ENCODE data around the gene PNN. TPM values are rescaled to one million over a fixed set of nuclear protein-coding genes. Genes with fewer than 3 reads are reported as not detected.
"Not testable (repeated sequence)": the region's sequence is repeated elsewhere in the genome, so short reads cannot be mapped to it uniquely, and the experiment has no call there.

The PNN gene
- total and polyA plus RNA-seq, 10 of the 15 experiments (the other 5 are each of a cell fraction or from before 2014, with no cell fraction given), result 44.2 to 166 (median 91.0) TPM

- Histone ChIP-seq H3K4me3 (no peak overlapping the region), H3K27ac (ENCODE audit: control insufficient read depth, insufficient read depth) (no peak overlapping the region), H3K9me3 (replicated peaks; ENCODE audit: control insufficient read depth, insufficient read depth, low read length) (no peaks in the 10 kb centered on the region), H3K79me2 (ENCODE audit: control insufficient read depth, insufficient read depth, low read length) (no peaks in the 10 kb centered on the region), H3K9ac (ENCODE audit: control insufficient read depth, insufficient read depth, low read length) (no peak overlapping the region), H3K4me1 (ENCODE audit: control insufficient read depth, insufficient read depth, low read length) (peaks cover 5% of the 10 kb centered on the region; the same call in 1 of the 2 replicates), H3K27me3 (replicated peaks in 1 of 2; ENCODE audit: control insufficient read depth in 2 of 2, insufficient read depth in 2 of 2, low read length in 1 of 2) (no peaks in the 10 kb centered on the region), H4K20me1 (ENCODE audit: control insufficient read depth, insufficient read depth) (no peaks in the 10 kb centered on the region), H3K4me2 (ENCODE audit: control insufficient read depth, insufficient read depth) (no peak overlapping the region; the same call in 1 of the 2 replicates), H2AFZ (ENCODE audit: control insufficient read depth, low read depth, low read length) (no peak overlapping the region), H3K36me3 (ENCODE audit: control insufficient read depth in 2 of 2, insufficient read depth in 2 of 2, low read length in 1 of 2) (no peaks in the 10 kb centered on the region)
- intact Hi-C loops (cut with micrococcal nuclease; ENCODE audit: unreplicated experiment) (no loop called here), in situ Hi-C loops (cut with MboI) (no loop called here)
- FAIRE-seq (no peak), DNase-seq (ENCODE audit: low read depth, low spot score) (no peak), ATAC-seq (peak; percentile 63; the same call in 2 of the 3 replicates)
- BruUV-seq (replicated peaks), result no TSS peak
- WGBS (ENCODE audit: insufficient coverage, insufficient replicate concordance, low lambda C conversion rate, missing lambda C conversion rate), result 22% methylated on average over 3 of the region's 3 CpGs
- ChIA-PET SMC1A (ENCODE audit: uncharacterized antibody, unreplicated experiment) (interaction anchor here (0.6 kb wide), 1 partner anchor 1285 kb away, joined by 3 read pairs; no protein-coding TSS in a partner anchor), RAD21 (ENCODE audit: unreplicated experiment) (no interaction called here), POLR2A (no interaction called here), CTCF (no interaction called here)
- TF ChIP-seq, protein P1, sequence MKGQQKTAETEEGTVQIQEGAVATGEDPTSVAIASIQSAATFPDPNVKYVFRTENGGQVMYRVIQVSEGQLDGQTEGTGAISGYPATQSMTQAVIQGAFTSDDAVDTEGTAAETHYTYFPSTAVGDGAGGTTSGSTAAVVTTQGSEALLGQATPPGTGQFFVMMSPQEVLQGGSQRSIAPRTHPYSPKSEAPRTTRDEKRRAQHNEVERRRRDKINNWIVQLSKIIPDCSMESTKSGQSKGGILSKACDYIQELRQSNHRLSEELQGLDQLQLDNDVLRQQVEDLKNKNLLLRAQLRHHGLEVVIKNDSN (IDR thresholded peaks at IDR 0.05; ENCODE audit: borderline replicate concordance, extremely low read length, insufficient read depth, low read depth, low read length), result no peak
- TF ChIP-seq, protein P2, sequence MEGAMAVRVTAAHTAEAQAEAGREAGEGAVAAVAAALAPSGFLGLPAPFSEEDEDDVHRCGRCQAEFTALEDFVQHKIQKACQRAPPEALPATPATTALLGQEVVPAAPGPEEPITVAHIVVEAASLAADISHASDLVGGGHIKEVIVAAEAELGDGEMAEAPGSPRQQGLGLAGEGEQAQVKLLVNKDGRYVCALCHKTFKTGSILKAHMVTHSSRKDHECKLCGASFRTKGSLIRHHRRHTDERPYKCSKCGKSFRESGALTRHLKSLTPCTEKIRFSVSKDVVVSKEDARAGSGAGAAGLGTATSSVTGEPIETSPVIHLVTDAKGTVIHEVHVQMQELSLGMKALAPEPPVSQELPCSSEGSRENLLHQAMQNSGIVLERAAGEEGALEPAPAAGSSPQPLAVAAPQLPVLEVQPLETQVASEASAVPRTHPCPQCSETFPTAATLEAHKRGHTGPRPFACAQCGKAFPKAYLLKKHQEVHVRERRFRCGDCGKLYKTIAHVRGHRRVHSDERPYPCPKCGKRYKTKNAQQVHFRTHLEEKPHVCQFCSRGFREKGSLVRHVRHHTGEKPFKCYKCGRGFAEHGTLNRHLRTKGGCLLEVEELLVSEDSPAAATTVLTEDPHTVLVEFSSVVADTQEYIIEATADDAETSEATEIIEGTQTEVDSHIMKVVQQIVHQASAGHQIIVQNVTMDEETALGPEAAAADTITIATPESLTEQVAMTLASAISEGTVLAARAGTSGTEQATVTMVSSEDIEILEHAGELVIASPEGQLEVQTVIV (IDR thresholded peaks at IDR 0.05; ENCODE audit: borderline replicate concordance, partially characterized antibody), result peak; percentile 22
- TF ChIP-seq HDAC2 (IDR thresholded peaks at IDR 0.05), result no peak
- TF ChIP-seq POU2F2 (IDR thresholded peaks at IDR 0.05; ENCODE audit: borderline replicate concordance, low read depth, low read length), result 0 out of 3 replicates have a peak, but pooled peaks have one; percentile 14
- TF ChIP-seq SPI1 (IDR thresholded peaks at IDR 0.05; ENCODE audit: borderline replicate concordance, insufficient read depth, low read depth, low read length), result no peak
- no peak for TF ChIP-seq ZBED1 (IDR thresholded peaks at IDR 0.05; ENCODE audit: borderline replicate concordance)
- no peak for TF ChIP-seq WRNIP1 (IDR thresholded peaks at IDR 0.05; ENCODE audit: borderline replicate concordance, low read depth, low read length)
- TF ChIP-seq ASH2L (IDR thresholded peaks at IDR 0.05; ENCODE audit: borderline replicate concordance, low read depth), result no peak
- TF ChIP-seq MYC (IDR thresholded peaks at IDR 0.05; ENCODE audit: insufficient read depth, insufficient read length, insufficient replicate concordance, low read length, severe bottlenecking), result no peak
Observed at GRCh38 chr14:39219075-39219499, 44.0 kb downstream of the PNN start.

GRCh38 chr14:39220473-39220872, 45.4 kb downstream of the PNN start:
- in situ Hi-C loops (cut with MboI); intact Hi-C loops (cut with micrococcal nuclease; ENCODE audit: unreplicated experiment); DNase-seq (ENCODE audit: low read depth, low spot score); POLR2A ChIA-PET; H3K27me3 ChIP-seq (replicated peaks in 1 of 2; ENCODE audit: control insufficient read depth in 2 of 2, insufficient read depth in 2 of 2, low read length in 1 of 2); H3K4me2 ChIP-seq (ENCODE audit: control insufficient read depth, insufficient read depth); H3K9ac ChIP-seq (ENCODE audit: control insufficient read depth, insufficient read depth, low read length); H3K36me3 ChIP-seq (ENCODE audit: control insufficient read depth in 2 of 2, insufficient read depth in 2 of 2, low read length in 1 of 2); H3K4me3 ChIP-seq; H4K20me1 ChIP-seq (ENCODE audit: control insufficient read depth, insufficient read depth); BruUV-seq (replicated peaks); H3K27ac ChIP-seq (ENCODE audit: control insufficient read depth, insufficient read depth); FAIRE-seq; H3K79me2 ChIP-seq (ENCODE audit: control insufficient read depth, insufficient read depth, low read length); H2AFZ ChIP-seq (ENCODE audit: control insufficient read depth, low read depth, low read length); H3K9me3 ChIP-seq (replicated peaks; ENCODE audit: control insufficient read depth, insufficient read depth, low read length); ATAC-seq; H3K4me1 ChIP-seq (ENCODE audit: control insufficient read depth, insufficient read depth, low read length); RAD21 ChIA-PET (ENCODE audit: unreplicated experiment); SMC1A ChIA-PET (ENCODE audit: uncharacterized antibody, unreplicated experiment): not testable (repeated sequence)
- WGBS (ENCODE audit: insufficient coverage, insufficient replicate concordance, low lambda C conversion rate, missing lambda C conversion rate), result 100% methylated on average over 1 of the region's 1 CpG
- CTCF ChIA-PET, result interaction anchor here (1.6 to 2.5 kb wide), 2 partner anchors 11 to 197 kb away, joined by 3 to 7 read pairs; no protein-coding TSS in a partner anchor

Measured in GM12878 (cell line).